Activated T-cell treated with anti-CD3 and anti-CD28 coated beads, Interleukin-2, amount 50 U/mL, for 24 hours (primary cell): ENCODE data around the gene DUSP28.

Experiments
- DNase-seq: peaks from one replicate; pipeline ENCODE4 v3.0.0-alpha.2; 2020
- H3K27ac Mint-ChIP-seq: 2 replicates; pipeline ENCODE4 v1.8.0; 2020; ENCODE audit warnings: mild to moderate bottlenecking, mixed read lengths
- H3K27me3 Mint-ChIP-seq: 2 replicates; pipeline ENCODE4 v1.8.0; 2020; ENCODE audit warnings: mixed read lengths
- H3K36me3 Mint-ChIP-seq: 2 replicates; pipeline ENCODE4 v1.8.0; 2020; ENCODE audit warnings: low read depth, mixed read lengths
- H3K4me1 Mint-ChIP-seq: 2 replicates; pipeline ENCODE4 v1.8.0; 2020; ENCODE audit warnings: low read depth, mixed read lengths
- H3K4me3 Mint-ChIP-seq: 2 replicates; pipeline ENCODE4 v1.8.0; 2020; ENCODE audit warnings: mild to moderate bottlenecking, moderate library complexity, mixed read lengths
- H3K9me3 Mint-ChIP-seq: 2 replicates; pipeline ENCODE4 v1.8.0; 2020; ENCODE audit warnings: mixed read lengths

The DUSP28 gene

DNA sequence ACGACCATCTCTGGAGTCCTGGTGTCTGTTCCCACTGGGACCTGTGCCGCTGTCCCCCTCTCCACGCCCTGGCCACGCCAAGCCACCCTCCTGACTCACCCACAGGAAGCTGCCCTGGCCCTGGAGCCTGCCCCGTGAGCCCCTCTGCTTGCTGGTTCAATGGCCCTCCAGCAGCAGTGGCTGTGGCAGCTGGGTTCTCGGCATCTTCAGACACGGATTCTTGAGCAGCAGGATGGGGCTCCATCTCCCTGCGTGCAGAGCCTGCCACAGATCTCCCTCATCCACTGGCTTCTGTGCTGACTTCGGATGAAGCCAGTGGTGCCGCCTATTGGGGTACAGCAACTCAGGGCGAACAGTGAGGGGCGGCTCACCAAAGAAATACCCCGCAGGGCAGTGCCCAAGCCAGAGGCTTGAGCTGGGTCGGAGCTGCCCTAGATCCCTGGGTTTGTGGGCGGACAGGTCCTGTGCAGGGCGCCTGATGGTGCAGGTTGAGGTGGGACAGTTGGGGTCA, 40.3 kb downstream of the DUSP28 start:
- H3K27me3 Mint-ChIP-seq = no peaks in the 10 kb centered on the region
- no peak overlapping the region for H3K4me3 Mint-ChIP-seq
- H3K9me3 Mint-ChIP-seq = no peaks in the 10 kb centered on the region
- DNase-seq = peak; percentile 25
- H3K27ac Mint-ChIP-seq = no peak overlapping the region
- no peaks in the 10 kb centered on the region for H3K4me1 Mint-ChIP-seq
- peaks cover 47% of the 10 kb centered on the region for H3K36me3 Mint-ChIP-seq

- no peaks in the 10 kb centered on the region for H3K9me3 Mint-ChIP-seq
- H3K27me3 Mint-ChIP-seq = no peaks in the 10 kb centered on the region
- H3K4me3 Mint-ChIP-seq = no peak overlapping the region
- H3K4me1 Mint-ChIP-seq = no peaks in the 10 kb centered on the region
- peak overlapping the region; percentile 26 for H3K27ac Mint-ChIP-seq
- peak; percentile 25 for DNase-seq
- peaks cover 40% of the 10 kb centered on the region for H3K36me3 Mint-ChIP-seq
Measured at GRCh38 chr2:240601061-240601830, 41.1 kb downstream of the DUSP28 start.

DNA sequence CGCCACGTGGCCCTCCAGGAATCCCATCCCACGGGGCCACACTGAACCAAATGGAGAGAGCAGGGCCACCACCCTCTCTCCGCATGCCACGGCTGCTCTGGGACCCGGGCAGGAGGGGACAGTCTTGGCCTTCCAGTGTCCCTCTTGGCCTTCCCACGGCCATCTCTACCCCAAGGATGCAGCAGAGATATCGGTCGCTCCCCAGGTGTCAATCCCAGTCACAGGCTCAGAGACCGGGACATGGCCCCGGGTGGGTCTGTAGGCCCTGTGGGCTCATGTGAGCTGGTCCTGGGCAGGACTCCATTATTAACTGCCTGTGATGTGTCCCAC, 41.6 kb downstream of the DUSP28 start:
- Mint-ChIP-seq H3K4me1 (no peaks in the 10 kb centered on the region), H3K9me3 (no peaks in the 10 kb centered on the region), H3K27me3 (no peaks in the 10 kb centered on the region), H3K36me3 (peaks cover 38% of the 10 kb centered on the region), H3K27ac (peak overlapping the region; percentile 37), H3K4me3 (no peak overlapping the region)
- no peak for DNase-seq

- Mint-ChIP-seq H3K36me3 (peaks cover 38% of the 10 kb centered on the region), H3K27ac (peak overlapping the region; percentile 37), H3K9me3 (no peaks in the 10 kb centered on the region), H3K4me3 (no peak overlapping the region), H3K27me3 (no peaks in the 10 kb centered on the region), H3K4me1 (no peaks in the 10 kb centered on the region)
- peak; percentile 30 for DNase-seq
Measured at GRCh38 chr2:240602266-240603050, 42.3 kb downstream of the DUSP28 start.

- peak; percentile 24 for DNase-seq
- H3K27ac Mint-ChIP-seq = no peak overlapping the region
Measured at GRCh38 chr2:240603081-240603835, 43.1 kb downstream of the DUSP28 start.

DNA sequence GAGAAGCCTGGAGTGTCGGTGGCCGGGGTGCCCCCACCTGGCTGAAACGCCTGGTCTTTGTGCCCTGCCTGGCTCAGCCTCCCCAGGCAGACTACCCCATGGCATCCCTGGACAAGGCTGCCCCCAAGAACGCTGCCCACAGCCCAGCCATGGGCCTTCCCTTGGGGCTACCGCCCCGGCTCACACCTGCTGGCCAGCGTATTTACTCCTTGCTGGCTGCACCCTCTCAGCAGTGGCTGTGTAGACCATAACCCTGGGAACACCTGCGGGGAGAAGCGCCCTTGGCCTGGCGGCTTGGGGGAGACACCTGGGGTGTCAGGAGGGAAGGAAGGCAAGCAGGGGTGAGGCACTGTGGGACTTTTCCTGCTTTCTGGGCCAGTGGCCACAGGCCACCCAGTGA, 43.7 kb downstream of the DUSP28 start:
- Mint-ChIP-seq H3K36me3 (peaks cover 27% of the 10 kb centered on the region), H3K27ac (no peak overlapping the region), H3K9me3 (no peaks in the 10 kb centered on the region), H3K4me1 (peaks cover under 1% of the 10 kb centered on the region), H3K27me3 (no peaks in the 10 kb centered on the region), H3K4me3 (no peak overlapping the region)
- DNase-seq = peak; percentile 12

More at GRCh38 chr2:240603081-240603835, 43.1 kb downstream of the DUSP28 start:
- Mint-ChIP-seq H3K4me1 (no peaks in the 10 kb centered on the region), H3K9me3 (no peaks in the 10 kb centered on the region), H3K36me3 (peaks cover 33% of the 10 kb centered on the region), H3K4me3 (no peak overlapping the region), H3K27me3 (no peaks in the 10 kb centered on the region)

DNA sequence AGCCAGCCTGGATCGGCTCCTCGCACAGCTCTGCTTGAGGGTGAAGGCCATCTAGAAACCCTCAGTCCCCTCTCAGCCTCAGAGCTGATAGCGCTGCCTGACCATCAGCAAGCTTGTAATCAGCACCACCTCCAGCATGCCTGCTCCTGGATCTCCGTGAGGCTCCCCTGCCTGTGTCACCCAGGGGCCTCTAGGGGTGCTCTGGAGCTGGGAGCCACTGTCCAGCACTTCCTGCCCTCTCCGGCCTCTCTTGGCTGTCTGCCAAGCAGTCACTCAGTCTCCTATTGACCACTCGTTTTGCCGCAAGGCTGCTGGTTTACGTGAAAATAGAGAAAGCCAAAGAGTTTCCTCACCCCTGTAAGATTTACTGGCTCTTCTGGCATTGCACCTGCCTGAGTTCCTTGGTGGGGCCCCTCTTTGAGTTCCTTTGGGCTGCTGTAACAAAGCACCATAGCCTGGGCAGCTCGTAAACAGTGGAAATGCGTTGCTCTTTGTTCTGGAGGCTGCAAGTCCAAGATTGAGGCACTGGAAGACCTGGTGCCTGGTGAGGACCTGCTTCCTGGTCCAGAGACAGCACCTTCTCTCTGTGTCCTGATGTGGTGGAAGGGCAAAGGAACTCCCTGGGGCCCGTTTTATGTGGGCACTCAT, 44.3 kb downstream of the DUSP28 start:
- Mint-ChIP-seq H3K4me3 (no peak overlapping the region), H3K9me3 (no peaks in the 10 kb centered on the region), H3K27me3 (no peaks in the 10 kb centered on the region), H3K36me3 (peaks cover 22% of the 10 kb centered on the region), H3K4me1 (peaks cover 4% of the 10 kb centered on the region), H3K27ac (no peak overlapping the region)
- peak; percentile 32 for DNase-seq

- Mint-ChIP-seq H3K36me3 (peaks cover 14% of the 10 kb centered on the region), H3K4me3 (no peak overlapping the region)
Measured at GRCh38 chr2:240604939-240605716, 45.0 kb downstream of the DUSP28 start.

GRCh38 chr2:240605867-240606743, 45.9 kb downstream of the DUSP28 start:
- peak; percentile 24 for DNase-seq
- Mint-ChIP-seq H3K27me3 (no peaks in the 10 kb centered on the region), H3K27ac (no peak overlapping the region), H3K4me1 (peaks cover 4% of the 10 kb centered on the region), H3K9me3 (no peaks in the 10 kb centered on the region), H3K4me3 (no peak overlapping the region), H3K36me3 (peaks cover 8% of the 10 kb centered on the region)

More at GRCh38 chr2:240604939-240605716, 45.0 kb downstream of the DUSP28 start:
- no peaks in the 10 kb centered on the region for H3K27me3 Mint-ChIP-seq
- H3K27ac Mint-ChIP-seq = no peak overlapping the region
- H3K9me3 Mint-ChIP-seq = no peaks in the 10 kb centered on the region
- peak; percentile 25 for DNase-seq
- H3K4me1 Mint-ChIP-seq = peaks cover 4% of the 10 kb centered on the region

GRCh38 chr2:240611601-240612210, 51.5 kb downstream of the DUSP28 start:
- Mint-ChIP-seq H3K4me3 (peak overlapping the region; percentile 39), H3K27ac (peak overlapping the region; percentile 22)
- DNase-seq = peak; percentile 26

More at GRCh38 chr2:240611601-240612210, 51.5 kb downstream of the DUSP28 start:
- peaks cover 1% of the 10 kb centered on the region for H3K9me3 Mint-ChIP-seq
- H3K36me3 Mint-ChIP-seq = peaks cover 10% of the 10 kb centered on the region
- H3K4me1 Mint-ChIP-seq = peaks cover 14% of the 10 kb centered on the region
- no peaks in the 10 kb centered on the region for H3K27me3 Mint-ChIP-seq
